GM19193 (cell line): ENCODE results near the gene SERPINB13.

ENCODE experiments used
- POLR2A ChIP-seq: IDR thresholded peaks from 4 replicates; pipeline ENCODE4 v1.6.1; 2011; ENCODE audit not compliant: insufficient read depth, insufficient read length; ENCODE audit errors: extremely low read depth

SERPINB13 gene

DNA sequence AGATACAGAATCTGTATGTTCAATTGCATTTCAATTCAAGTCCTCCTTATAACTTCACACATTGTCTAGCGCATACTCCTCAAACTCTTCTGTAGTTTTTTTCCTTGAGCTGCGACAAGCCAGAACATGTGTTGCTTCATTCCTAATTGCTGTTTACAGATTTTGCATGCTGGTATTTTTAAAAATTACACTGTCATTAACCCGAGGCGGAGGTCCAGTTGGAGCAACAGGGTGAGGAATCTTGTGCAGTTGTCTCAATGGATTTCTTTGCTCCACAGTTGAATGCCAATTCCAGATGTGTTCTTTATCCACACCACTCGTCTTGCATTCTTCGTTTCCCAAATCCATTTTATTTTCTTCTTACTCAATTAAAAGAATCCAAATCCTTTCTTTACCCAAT, 16.4 kb upstream of the SERPINB13 start:
- TF ChIP-seq POLR2A = no peak

DNA sequence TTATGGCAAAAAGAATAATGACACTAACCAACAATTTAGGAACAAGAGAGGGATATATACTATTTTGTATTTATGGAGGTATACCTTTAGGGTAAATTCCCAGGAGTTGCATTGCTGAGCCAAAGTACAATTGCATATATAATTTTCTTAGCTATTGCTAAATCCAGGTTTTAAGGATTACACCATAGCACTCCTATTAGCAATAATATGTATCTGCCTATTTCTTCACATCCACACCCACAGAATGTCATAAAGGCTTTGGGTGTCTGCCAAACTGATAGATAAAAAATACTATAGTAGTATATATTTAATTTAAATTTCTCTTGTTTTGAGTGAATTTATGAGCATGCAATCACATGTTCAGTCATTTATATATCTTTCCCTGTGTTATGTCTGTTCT, 11.5 kb upstream of the SERPINB13 start:
- no peak for TF ChIP-seq POLR2A

DNA sequence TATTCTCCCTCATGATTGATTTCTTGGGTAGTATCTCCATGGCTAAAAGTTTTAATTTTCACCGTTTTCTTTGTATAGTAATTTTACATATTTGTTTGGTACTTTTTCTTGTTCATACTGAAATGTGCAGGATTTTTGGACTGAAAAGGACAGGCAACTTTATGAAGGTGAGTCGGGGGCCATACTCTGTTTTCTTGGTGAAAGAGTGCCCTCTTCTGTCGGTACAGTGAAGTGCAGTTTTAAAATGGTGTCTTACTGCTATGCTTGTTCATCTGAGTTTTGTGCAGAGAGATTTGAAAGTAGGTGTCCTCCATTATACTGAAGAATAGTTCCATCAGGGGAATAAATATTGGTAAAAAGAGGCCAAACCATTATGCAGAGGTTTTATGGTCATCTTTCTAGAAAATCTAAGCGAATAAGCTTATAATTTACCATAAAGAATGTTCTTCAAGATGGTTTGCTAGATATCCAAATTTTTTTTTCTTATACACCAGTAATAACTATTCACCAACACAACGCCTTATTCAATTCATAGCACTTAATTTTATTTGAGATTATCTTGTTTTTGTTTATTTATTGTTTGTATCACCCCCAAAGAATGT, 8.7 kb upstream of the SERPINB13 start:
- no peak for TF ChIP-seq POLR2A

DNA sequence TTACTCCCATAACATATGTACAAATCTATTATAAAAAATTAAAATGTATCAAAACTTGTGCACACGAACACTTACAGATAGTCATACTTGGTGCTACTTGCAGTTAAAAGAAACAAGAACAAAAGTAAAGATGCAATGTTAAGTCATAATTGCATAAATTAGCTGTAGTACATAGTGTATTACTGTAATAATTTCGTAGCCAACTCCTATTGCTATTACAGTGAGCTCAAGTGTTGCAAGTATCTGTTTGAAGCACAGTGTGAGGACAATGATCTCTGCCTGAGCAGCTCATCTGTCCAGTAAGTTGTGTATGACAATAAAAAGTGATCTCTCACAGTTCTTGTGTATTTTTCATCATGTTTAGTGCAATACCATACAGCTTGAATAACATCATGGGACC, 7.5 kb upstream of the SERPINB13 start:
- TF ChIP-seq POLR2A = no peak

DNA sequence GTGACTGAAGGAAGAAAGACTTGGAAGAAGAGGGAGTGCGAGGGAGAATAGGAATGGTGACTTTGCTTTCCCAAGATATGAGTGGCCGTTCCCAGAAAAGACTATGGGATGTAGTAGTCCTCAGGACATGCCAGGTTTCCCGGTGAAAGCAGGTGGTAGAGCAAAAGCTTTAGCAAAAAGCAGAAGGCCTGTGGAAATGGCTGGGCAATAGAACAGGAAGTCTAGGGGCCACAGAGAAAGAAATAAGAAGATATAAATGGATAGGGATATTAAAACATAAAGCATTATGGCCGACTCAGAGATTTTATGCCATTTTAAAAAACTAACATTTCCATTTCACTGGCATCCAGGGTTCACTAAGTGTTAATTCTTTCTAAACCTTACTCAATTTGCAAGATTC, 1.2 kb upstream of the SERPINB13 start:
- TF ChIP-seq POLR2A = no peak

DNA sequence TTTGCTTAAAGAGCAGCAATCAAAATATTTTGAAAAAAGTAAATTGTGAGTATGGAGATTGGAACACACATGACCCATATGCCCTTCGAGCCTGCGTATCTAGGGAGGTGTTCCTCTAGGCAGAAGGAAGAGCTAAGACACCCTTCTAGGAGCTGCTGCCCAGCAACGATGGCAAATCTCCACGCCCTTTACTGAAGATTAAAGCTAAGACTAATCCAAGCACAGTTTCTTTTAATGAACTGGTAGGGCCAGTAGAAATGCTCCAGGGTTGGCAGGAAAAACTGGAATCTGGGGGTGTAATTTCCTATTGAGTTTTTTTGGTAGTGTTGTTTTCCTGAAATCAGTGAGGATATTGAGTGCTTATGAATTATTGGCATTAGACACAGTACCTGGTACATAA, 712 bp upstream of the SERPINB13 start:
- no peak for TF ChIP-seq POLR2A

DNA sequence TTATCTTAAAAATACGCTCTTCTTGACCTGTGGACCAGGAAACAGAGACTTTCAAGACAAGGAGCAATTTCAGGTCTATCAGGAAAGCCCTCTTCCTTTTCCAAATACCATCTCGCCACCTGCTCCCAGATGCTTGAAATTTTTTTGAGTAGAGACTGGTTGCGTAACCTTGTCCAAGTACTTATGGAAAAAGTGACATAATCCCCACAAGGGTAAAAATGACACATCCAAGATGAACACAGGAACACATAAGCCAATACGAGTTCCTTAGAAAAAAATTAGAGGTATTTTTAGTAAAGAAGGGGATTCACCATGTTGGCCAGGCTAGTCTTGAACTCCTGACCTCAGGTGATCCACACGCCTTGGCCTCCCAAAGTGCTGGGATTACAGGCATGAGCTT, 1.8 kb downstream of the SERPINB13 start:
- no peak for TF ChIP-seq POLR2A

DNA sequence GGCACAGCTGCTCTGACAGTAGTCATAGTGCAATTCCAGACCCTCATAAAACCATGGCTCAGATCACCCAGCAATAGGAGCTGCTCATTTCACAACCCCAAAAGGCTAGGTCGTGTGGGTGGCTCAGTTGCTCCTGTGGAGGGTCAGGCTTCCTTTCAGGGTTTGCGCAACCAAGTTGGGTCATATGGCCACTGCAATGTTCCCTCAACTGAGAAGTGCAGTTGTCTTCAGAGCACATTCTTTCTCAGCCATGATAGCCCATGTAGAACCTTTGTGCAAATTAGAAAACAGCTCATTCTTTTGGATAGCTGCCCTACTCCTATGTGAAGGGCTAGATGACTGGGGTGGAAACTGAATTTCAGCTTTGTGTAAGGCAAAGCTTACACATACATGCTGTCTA, 3.2 kb downstream of the SERPINB13 start:
- TF ChIP-seq POLR2A = no peak

DNA sequence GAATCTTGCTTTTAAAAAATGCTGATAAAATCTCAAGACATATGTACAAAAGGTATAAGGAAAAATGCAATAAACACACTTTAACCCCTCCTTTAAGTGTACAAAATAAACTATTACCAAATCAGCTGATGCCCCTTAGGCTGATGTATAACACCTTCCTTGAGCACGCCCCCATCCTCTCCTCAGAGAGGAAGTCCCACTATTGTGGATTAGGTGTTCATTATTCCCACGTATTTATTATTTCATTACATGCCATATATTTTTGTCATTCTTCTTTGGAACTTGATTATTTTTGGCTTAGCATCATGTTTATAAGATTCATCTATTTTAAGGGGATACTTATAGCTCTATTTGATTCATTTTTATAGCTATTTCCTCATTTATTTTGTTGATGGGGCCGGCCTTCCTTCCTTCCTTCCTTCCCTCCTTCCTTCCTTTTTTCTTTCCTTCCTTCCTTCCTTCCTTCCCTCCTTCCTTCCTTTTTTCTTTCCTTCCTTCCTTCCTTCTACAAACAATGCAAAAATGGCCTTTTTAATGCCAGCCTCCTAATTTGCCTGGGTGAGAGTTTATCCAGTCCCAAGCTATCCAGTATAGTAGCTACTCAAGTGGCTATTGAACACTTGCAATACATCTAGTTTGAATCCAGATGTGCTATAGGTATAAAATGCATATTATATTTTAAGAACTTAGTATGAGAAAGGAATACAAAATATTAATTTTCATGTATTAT, 4.0 kb downstream of the SERPINB13 start:
- no peak for TF ChIP-seq POLR2A

DNA sequence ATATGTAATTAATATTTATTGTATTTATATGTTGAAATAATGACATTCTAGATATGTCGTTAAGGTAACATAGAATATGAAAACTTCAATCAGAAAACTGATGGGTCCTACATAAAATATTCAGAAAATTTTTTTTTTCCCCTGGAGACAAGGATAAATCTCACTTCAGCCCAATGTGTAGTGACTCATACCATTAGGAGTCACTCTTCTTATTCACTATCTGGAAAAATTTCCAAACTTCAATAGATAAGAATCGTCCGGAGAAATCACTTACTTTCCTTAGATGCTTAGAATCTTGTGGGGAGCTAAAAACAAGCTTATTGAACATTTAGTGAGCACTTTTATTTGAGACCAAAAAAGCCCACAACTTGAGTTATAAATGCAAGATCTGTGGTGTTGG, 4.6 kb downstream of the SERPINB13 start:
- TF ChIP-seq POLR2A = no peak

DNA sequence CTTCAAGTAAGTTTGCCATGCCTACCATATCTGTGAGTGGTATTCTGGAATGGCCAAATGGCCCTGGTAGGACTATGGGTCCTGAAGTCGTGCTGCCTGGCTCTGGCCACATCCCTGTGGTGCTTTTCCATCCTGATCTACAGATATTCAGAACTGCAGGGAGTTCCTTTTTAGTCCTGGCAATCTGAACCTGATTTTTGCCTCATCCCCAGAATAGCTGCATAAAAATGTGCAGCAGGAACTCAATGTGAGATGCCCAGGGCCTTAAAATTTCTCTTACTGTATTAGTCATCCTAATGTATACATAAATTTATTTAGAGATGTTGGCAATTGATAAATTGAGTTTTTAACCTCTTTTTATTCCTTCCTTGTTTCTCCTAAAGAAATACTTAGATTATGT, 5.3 kb downstream of the SERPINB13 start:
- TF ChIP-seq POLR2A = no peak

DNA sequence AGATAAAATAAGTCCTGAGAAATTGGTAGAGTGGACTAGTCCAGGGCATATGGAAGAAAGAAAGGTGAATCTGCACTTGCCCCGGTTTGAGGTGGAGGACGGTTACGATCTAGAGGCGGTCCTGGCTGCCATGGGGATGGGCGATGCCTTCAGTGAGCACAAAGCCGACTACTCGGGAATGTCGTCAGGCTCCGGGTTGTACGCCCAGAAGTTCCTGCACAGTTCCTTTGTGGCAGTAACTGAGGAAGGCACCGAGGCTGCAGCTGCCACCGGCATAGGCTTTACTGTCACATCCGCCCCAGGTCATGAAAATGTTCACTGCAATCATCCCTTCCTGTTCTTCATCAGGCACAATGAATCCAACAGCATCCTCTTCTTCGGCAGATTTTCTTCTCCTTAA, 9.8 kb downstream of the SERPINB13 start:
- TF ChIP-seq POLR2A = no peak

DNA sequence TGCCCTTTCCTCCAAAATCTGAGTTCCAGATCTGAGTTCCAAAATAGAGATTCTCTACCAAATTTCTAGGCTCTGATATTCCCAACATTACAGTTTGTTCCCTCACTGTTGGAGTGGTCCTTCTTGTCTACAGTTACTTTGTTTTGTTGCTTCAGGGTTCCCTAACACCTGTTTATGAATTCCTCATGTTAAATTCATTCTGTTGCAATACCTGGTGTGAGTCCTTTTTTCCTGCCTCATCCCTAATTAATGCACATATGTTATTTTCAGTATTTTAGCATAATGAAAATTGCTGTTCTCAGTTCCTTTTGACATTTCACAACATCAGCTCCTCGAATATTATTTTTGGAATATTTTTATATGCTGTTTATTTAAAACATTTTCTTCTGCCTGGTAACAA, 16.2 kb downstream of the SERPINB13 start:
- TF ChIP-seq POLR2A = no peak

DNA sequence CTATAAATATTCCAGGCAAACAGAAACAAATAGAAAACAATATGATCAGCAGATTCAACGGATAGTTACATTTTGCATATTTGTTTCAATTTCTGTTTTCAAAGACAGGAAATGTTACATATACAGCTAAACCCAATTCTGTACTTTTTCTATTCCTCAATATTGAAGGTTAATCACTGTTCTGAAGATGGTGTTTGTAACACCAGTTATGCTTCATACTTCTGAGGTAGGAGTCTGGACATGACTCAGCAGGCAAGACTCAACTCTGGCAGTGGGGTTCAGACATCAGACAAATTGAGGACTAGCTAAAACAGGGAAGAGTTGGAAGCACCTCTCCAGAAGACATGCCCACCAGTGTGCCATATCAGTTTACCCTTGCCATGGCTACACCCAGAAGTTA, 16.6 kb downstream of the SERPINB13 start:
- no peak for TF ChIP-seq POLR2A

DNA sequence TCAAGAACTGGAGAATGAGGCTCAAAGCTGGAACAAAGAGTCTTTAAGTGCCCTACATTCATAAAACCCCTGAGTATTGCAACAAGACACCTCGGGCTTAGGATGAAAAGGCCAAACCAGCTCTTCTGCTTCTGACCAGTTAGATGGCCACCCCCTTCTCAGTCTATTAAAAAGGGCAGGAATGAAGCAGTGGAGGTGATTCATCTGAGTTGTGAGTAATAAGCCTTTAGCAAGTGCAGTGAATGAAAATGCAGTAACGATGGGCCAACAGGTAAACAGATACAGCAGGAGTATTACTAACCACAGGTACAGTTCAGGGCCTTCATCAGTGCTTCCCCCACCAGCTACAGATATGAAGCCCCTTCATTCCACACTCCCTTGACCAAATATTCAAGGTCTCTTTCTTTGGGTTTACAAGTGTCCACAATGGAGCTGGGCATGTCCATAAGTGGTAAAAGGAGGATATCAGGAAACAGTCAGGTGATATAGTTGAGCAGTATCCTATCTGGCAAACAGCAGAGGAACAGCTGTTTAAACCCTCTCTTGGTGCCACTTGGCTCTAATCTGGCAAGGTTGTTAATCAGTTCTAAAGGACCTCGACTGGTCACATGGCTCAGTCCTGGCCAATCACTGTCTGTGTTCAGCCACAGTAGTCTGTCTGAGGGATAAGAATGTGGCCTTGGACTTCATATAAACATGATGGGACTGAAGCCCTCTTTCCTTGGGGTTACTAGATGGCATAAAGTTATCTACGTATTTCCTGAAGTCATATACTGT, 17.8 kb downstream of the SERPINB13 start:
- no peak for TF ChIP-seq POLR2A

DNA sequence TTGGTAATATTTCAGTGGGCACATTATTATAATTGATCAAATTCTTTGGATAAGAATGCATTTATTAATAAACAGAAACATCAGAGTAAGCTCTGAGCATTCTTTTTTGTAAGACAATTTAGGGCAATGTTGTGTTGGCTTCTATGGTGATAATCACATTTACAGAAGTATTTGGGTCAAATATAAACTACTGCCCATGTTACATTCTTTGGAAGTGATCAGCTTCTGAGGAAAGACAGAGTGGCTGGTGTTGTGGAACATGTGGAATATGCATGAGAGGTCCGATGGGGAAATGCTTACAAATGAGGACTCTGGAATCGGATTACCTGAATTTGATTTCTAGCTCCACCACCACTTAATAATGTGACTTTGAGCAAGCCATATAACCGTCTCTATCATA, 19.4 kb downstream of the SERPINB13 start:
- no peak for TF ChIP-seq POLR2A
